Stimulated activated CD4-positive, alpha-beta T cell treated with anti-CD3 and anti-CD28 coated beads, Interleukin-1b, Interleukin-23, amount 100 ng/mL, for 1 hour (primary cell): Measurements from ENCODE around the gene GGT7.
A peak's percentile ranks its signal among the peaks of the same experiment; 100 is the strongest.
"Not testable (repeated sequence)": the region's sequence is repeated elsewhere in the genome, so short reads cannot be mapped to it uniquely, and the experiment has no call there.

ENCODE experiments used
- DNase-seq, 2 donors: peaks; one replicate each; pipeline ENCODE4 v3.0.0-alpha.2; 2020; ENCODE audit warnings: low read depth in 2 of 2

Gene GGT7

GRCh38 chr20:34848597-34848996 is 24.1 kb downstream of the GGT7 start:
- no peak for DNase-seq

GRCh38 chr20:34843421-34843820 is 29.2 kb downstream of the GGT7 start:
- DNase-seq, result no peak

GRCh38 chr20:34842143-34842542 is 30.5 kb downstream of the GGT7 start:
- no peak for DNase-seq

- DNase-seq, result no peak
Observed at GRCh38 chr20:34834459-34834893, 38.2 kb downstream of the GGT7 start.

GRCh38 chr20:34831936-34832335 is 40.7 kb downstream of the GGT7 start:
- DNase-seq, result no peak

GRCh38 chr20:34829191-34829590 is 43.5 kb downstream of the GGT7 start:
- no peak for DNase-seq

- DNase-seq, result peak; percentile 72 to 86
Observed at GRCh38 chr20:34825530-34826362, 46.9 kb downstream of the GGT7 start, which contains the start of gene NCOA6. NCOA6 (minus strand) TSS chr20:34825651; CDS start chr20:34782355, 43,296 bp downstream.

GRCh38 chr20:34824806-34825529 is 47.7 kb downstream of the GGT7 start:
- DNase-seq, result peak; percentile 16 to 43

- DNase-seq, result peak; percentile 36 to 55
Observed at GRCh38 chr20:34824452-34824805, 48.2 kb downstream of the GGT7 start.

GRCh38 chr20:34824026-34824425 is 48.6 kb downstream of the GGT7 start:
- DNase-seq, result no peak

GRCh38 chr20:34820805-34821578 is 51.7 kb downstream of the GGT7 start:
- DNase-seq, result no peak

GRCh38 chr20:34817801-34818200 is 54.9 kb downstream of the GGT7 start:
- DNase-seq, result no peak

- no peak for DNase-seq
Observed at GRCh38 chr20:34817072-34817471, 55.6 kb downstream of the GGT7 start.

GRCh38 chr20:34815636-34816035 is 57.0 kb downstream of the GGT7 start:
- no peak for DNase-seq

GRCh38 chr20:34808583-34808982 is 64.1 kb downstream of the GGT7 start:
- no peak for DNase-seq

GRCh38 chr20:34807944-34808465 is 64.7 kb downstream of the GGT7 start:
- not testable (repeated sequence) for DNase-seq

- DNase-seq, result no peak
Observed at GRCh38 chr20:34806255-34806654, 66.4 kb downstream of the GGT7 start.

- DNase-seq, result no peak
Observed at GRCh38 chr20:34798871-34799270, 73.8 kb downstream of the GGT7 start.

GRCh38 chr20:34798328-34798727 is 74.3 kb downstream of the GGT7 start:
- DNase-seq, result no peak

- no peak for DNase-seq
Observed at GRCh38 chr20:34797012-34797995, 75.4 kb downstream of the GGT7 start.
